B cell (primary cell): Measurements from ENCODE around the gene CYB5A. TPM values are rescaled to one million over a fixed set of nuclear protein-coding genes. Genes with fewer than 3 reads are reported as not detected.
A peak's percentile ranks its signal among the peaks of the same experiment; 100 is the strongest.

Experiments used
- ATAC-seq: fragments of 200-7000 bp; cut with Tn5 transposase; one replicate; pipeline ENCODE4 v1.10.0; 2021; ENCODE audit warnings: low read depth, mild to moderate bottlenecking, moderate number of reproducible peaks, moderate library complexity
- CTCF ChIA-PET: fragments of 350-600 bp; sonication (Branson Sonifier 250); formaldehyde crosslinking; loops from one replicate; lab custom pipeline; 2021; ENCODE audit warnings: antibody characterized with exemption, inconsistent platforms; lab: Charles Lee
- POLR2A ChIA-PET: fragments of 350-600 bp; sonication (Branson Sonifier 250); formaldehyde crosslinking; loops from one replicate; lab custom pipeline; 2021; ENCODE audit warnings: antibody characterized with exemption; lab: Charles Lee
- DNase-seq: peaks from one replicate; pipeline ENCODE4 v3.0.0; 2013
- H2AFZ ChIP-seq: 2 replicates; pipeline ENCODE4 v1.6.1; 2012; ENCODE audit warnings: mild to moderate bottlenecking, low read depth, low read length; ENCODE audit not compliant: insufficient read depth, poor library complexity, severe bottlenecking
- H3K27ac ChIP-seq, 2 donors: 1 replicate in 1 of 2; 2 replicates in 1 of 2; pipeline ENCODE4 v1.5.1; 2012 to 2013; ENCODE audit warnings: low read length in 2 of 2, mild to moderate bottlenecking in 2 of 2, moderate library complexity in 1 of 2
- H3K27me3 ChIP-seq, 4 experiments: fragments of 200-600 bp in 1 of 4; sonication (generic) in 1 of 4; replicated peaks in 1 of 4; 1 replicate in 2 of 4; 2 replicates in 2 of 4; pipeline versions ENCODE4 v1.6.1 to v1.7.0; 2013 to 2016; ENCODE audit warnings: low read length in 3 of 4, mild to moderate bottlenecking in 2 of 4, mixed read lengths in 1 of 4, moderate library complexity in 1 of 4; ENCODE audit not compliant: insufficient read depth in 4 of 4, control insufficient read depth in 3 of 4; ENCODE audit errors: control extremely low read depth in 1 of 4
- H3K36me3 ChIP-seq, 2 experiments: replicated peaks in 1 of 2; 1 replicate in 1 of 2; 2 replicates in 1 of 2; pipeline versions ENCODE4 v1.6.1 to v1.7.1; 2013; ENCODE audit warnings: low read length in 1 of 2; ENCODE audit not compliant: insufficient read depth in 2 of 2, control insufficient read depth in 1 of 2; ENCODE audit errors: control extremely low read depth in 1 of 2, extremely low read depth in 1 of 2
- H3K4me1 ChIP-seq, 2 donors: fragments of 200-600 bp in 1 of 2; sonication (generic) in 1 of 2; 1 replicate in 1 of 2; 2 replicates in 1 of 2; pipeline versions ENCODE4 v1.5.1 to v1.6.1; 2013 to 2017; ENCODE audit warnings: low read length in 2 of 2; ENCODE audit not compliant: control insufficient read depth in 2 of 2, insufficient read depth in 2 of 2
- H3K4me2 ChIP-seq: replicated peaks from 2 replicates; pipeline ENCODE3; 2012; ENCODE audit warnings: mild to moderate bottlenecking, low read depth, low read length; ENCODE audit not compliant: poor library complexity, severe bottlenecking
- H3K4me3 ChIP-seq, 5 experiments: fragments of 200-600 bp in 1 of 5; sonication (generic) in 1 of 5; 1 replicate in 3 of 5; 2 replicates in 2 of 5; pipeline versions ENCODE4 v1.5.1 to v1.7.0; 2011 to 2016; ENCODE audit warnings: low read length in 4 of 5, mild to moderate bottlenecking in 4 of 5, low read depth in 2 of 5, control low read depth in 1 of 5, moderate library complexity in 1 of 5; ENCODE audit not compliant: insufficient read depth in 1 of 5; ENCODE audit errors: control extremely low read depth in 1 of 5, extremely low read depth in 1 of 5
- H3K79me2 ChIP-seq: fragments of 200-600 bp; sonication (generic); one replicate; pipeline ENCODE4 v1.6.0; 2016; ENCODE audit warnings: low read length; ENCODE audit not compliant: control insufficient read depth, insufficient read depth
- H3K9ac ChIP-seq: fragments of 200-600 bp; sonication (generic); 2 replicates; pipeline ENCODE4 v1.6.1; 2017; ENCODE audit warnings: mild to moderate bottlenecking, low read length, moderate library complexity
- H3K9me3 ChIP-seq, 3 donors: one replicate each; pipeline versions ENCODE4 v1.6.1 to v1.7.1; 2013; ENCODE audit warnings: low read length in 2 of 3; ENCODE audit not compliant: control insufficient read depth in 2 of 3, insufficient read depth in 1 of 3; ENCODE audit errors: control extremely low read depth in 1 of 3
- H4K20me1 ChIP-seq: 2 replicates; pipeline ENCODE4 v1.6.0; 2012; ENCODE audit warnings: mild to moderate bottlenecking, low read length; ENCODE audit not compliant: insufficient read depth, control insufficient read depth, poor library complexity, severe bottlenecking
- H3K27ac Mint-ChIP-seq: one replicate; pipeline ENCODE4 v1.8.0; 2021; ENCODE audit warnings: mixed read lengths
- H3K27me3 Mint-ChIP-seq: one replicate; pipeline ENCODE4 v1.8.0; 2021; ENCODE audit warnings: mixed read lengths
- H3K4me1 Mint-ChIP-seq: one replicate; pipeline ENCODE4 v1.8.0; 2021; ENCODE audit warnings: mixed read lengths
- H3K4me3 Mint-ChIP-seq: one replicate; pipeline ENCODE4 v1.8.0; 2021; ENCODE audit warnings: mixed read lengths
- H3K9me3 Mint-ChIP-seq: one replicate; pipeline ENCODE4 v1.8.0; 2022; ENCODE audit warnings: mixed read lengths; ENCODE audit not compliant: insufficient read depth
- EZH2 ChIP-seq: IDR thresholded peaks from 2 replicates; pipeline ENCODE4 v1.6.1; 2012; ENCODE audit warnings: borderline replicate concordance, low read depth, mild to moderate bottlenecking, moderate library complexity, low read length; ENCODE audit not compliant: insufficient read depth, poor library complexity, severe bottlenecking
- WGBS: methylation state at CpG from one replicate; pipeline ENCODE4 v1.1.5; 2013; ENCODE audit warnings: missing lambda C conversion rate; ENCODE audit not compliant: insufficient coverage; 5-methylcytosine and 5-hydroxymethylcytosine counted together
- intact Hi-C: fragments of 100-400 bp; cut with micrococcal nuclease; formaldehyde crosslinking; loops from one replicate; pipeline ENCODE4 v1.10.0; 2022
- polyA minus RNA-seq: library from RNA; depleted of rRNA, polyadenylated mRNA; stranded (reverse); fragments of >200 nt; gene quantifications from 2 replicates; pipeline ENCODE4 v1.2.3, GENCODE V29; 2012
- polyA plus RNA-seq: library from polyadenylated mRNA; depleted of rRNA; stranded (reverse); fragments of >200 nt; gene quantifications from 2 replicates; pipeline ENCODE4 v1.2.3, GENCODE V29; 2012
- total RNA-seq, 2 donors: library from RNA; stranded (reverse); fragments of 120-200 nt in 1 of 2; gene quantifications; 1 replicate in 1 of 2; 2 replicates in 1 of 2; pipeline versions ENCODE4 v1.2.3 to v1.2.4, GENCODE V29; 2013 to 2022
- TF ChIP-seq, protein P1 (sequence below): fragments of 200-600 bp; IDR thresholded peaks from one replicate; pipeline ENCODE4 v1.8.0; 2022; ENCODE audit warnings: antibody characterized with exemption, mild to moderate bottlenecking

Gene CYB5A
- total RNA-seq (46.4 and 46.9 TPM in 2 replicates), polyA plus RNA-seq (76.0 and 217 TPM in 2 replicates), polyA minus RNA-seq (34.9 and 54.9 TPM in 2 replicates)
- 54.2 TPM for total RNA-seq (2013)

GRCh38 chr18:74291771-74292540 lies at the start of gene CYB5A:
CYB5A (minus strand) TSS chr18:74291963; CDS start chr18:74291875, 88 bp downstream.
- WGBS = 1% methylated on average over 68 of the region's 68 CpGs
- no peak within 1 kb of the TSS for H3K4me3 Mint-ChIP-seq
- peaks cover 41% of the 10 kb centered on the region for H3K4me1 Mint-ChIP-seq
- peak within 1 kb of the TSS; percentile 87 for H2AFZ ChIP-seq
- ChIA-PET POLR2A (interaction anchor here (1.0 kb wide), 1 partner anchor 20 kb away, joined by 4 read pairs; no protein-coding TSS in a partner anchor), CTCF (no interaction called here)
- peaks cover 27% of the 10 kb centered on the region for H3K79me2 ChIP-seq
- TF ChIP-seq, protein P1, sequence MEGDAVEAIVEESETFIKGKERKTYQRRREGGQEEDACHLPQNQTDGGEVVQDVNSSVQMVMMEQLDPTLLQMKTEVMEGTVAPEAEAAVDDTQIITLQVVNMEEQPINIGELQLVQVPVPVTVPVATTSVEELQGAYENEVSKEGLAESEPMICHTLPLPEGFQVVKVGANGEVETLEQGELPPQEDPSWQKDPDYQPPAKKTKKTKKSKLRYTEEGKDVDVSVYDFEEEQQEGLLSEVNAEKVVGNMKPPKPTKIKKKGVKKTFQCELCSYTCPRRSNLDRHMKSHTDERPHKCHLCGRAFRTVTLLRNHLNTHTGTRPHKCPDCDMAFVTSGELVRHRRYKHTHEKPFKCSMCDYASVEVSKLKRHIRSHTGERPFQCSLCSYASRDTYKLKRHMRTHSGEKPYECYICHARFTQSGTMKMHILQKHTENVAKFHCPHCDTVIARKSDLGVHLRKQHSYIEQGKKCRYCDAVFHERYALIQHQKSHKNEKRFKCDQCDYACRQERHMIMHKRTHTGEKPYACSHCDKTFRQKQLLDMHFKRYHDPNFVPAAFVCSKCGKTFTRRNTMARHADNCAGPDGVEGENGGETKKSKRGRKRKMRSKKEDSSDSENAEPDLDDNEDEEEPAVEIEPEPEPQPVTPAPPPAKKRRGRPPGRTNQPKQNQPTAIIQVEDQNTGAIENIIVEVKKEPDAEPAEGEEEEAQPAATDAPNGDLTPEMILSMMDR = peak; percentile 3
- TF ChIP-seq EZH2 = no peak
- DNase-seq (peak; percentile 99), ATAC-seq (peak; percentile 96)
- peak within 1 kb of the TSS; percentile 89 for H3K27ac Mint-ChIP-seq
- H3K27me3 Mint-ChIP-seq = no peaks in the 10 kb centered on the region
- peak within 1 kb of the TSS; percentile 76 for H3K9ac ChIP-seq
- H3K4me3 ChIP-seq = peak within 1 kb of the TSS; percentile 66 to 97 (median 85)
- peaks cover 0 to 3% (median 0%) of the 10 kb centered on the region in 3 donors for H3K9me3 ChIP-seq
- H3K4me2 ChIP-seq = peak within 1 kb of the TSS; percentile 93
- H4K20me1 ChIP-seq = peaks cover 12% of the 10 kb centered on the region
- H3K9me3 Mint-ChIP-seq = no peaks in the 10 kb centered on the region
- intact Hi-C loops = loop anchor here (1.0 to 5.0 kb wide), 7 partner anchors 43 to 306 kb away; partner anchors contain the start of gene FBXO15
- H3K36me3 ChIP-seq = no peaks in the 10 kb centered on the region
- H3K4me1 ChIP-seq = peaks cover 15 to 26% of the 10 kb centered on the region in 2 donors
- no peaks in the 10 kb centered on the region for H3K27me3 ChIP-seq
- H3K27ac ChIP-seq = peak within 1 kb of the TSS; percentile 56 to 66

- Mint-ChIP-seq H3K4me1 (peaks cover 50% of the 10 kb centered on the region), H3K9me3 (peaks cover 4% of the 10 kb centered on the region), H3K27me3 (no peaks in the 10 kb centered on the region), H3K27ac (no peak overlapping the region), H3K4me3 (no peak overlapping the region)
- Histone ChIP-seq H2AFZ (no peak overlapping the region), H4K20me1 (no peaks in the 10 kb centered on the region), H3K36me3 (no peaks in the 10 kb centered on the region), H3K4me3 (no peak overlapping the region), H3K4me2 (no peak overlapping the region), H3K9me3 (peaks cover 0 to 5% (median 4%) of the 10 kb centered on the region in 3 donors), H3K27me3 (no peaks in the 10 kb centered on the region), H3K9ac (no peak overlapping the region), H3K27ac (no peak overlapping the region), H3K4me1 (peaks cover 21 to 30% of the 10 kb centered on the region in 2 donors), H3K79me2 (no peaks in the 10 kb centered on the region)
- ChIA-PET POLR2A (no interaction called here), CTCF (interaction anchor here (1.2 to 6.0 kb wide), 4 partner anchors 26 to 143 kb away, joined by 3 to 196 read pairs (median 8); no protein-coding TSS in a partner anchor)
- no peak for ATAC-seq
- intact Hi-C loops = no loop called here
- no peak for DNase-seq
- WGBS = no CpG with 5 or more reads among the region's 1 CpG
- TF ChIP-seq, protein P1 = no peak
- no peak for TF ChIP-seq EZH2
Measured at GRCh38 chr18:74337912-74338309, 46.1 kb upstream of the CYB5A start.
